Measurements from ENCODE around the gene RHBG. TPM values are rescaled to one million over a fixed set of nuclear protein-coding genes. Genes with fewer than 3 reads are reported as not detected.

The RHBG gene
- total and polyA plus RNA-seq, 8 donors: 0.16 to 3.5 (median 0.58) TPM

- ATAC-seq: peak in 1 of 4 donors; percentile 22
- no peak for FAIRE-seq
Observed at GRCh38 chr1:156388174-156389137, 19.4 kb downstream of the RHBG start.

GRCh38 chr1:156389311-156389710, 20.3 kb downstream of the RHBG start:
- intact Hi-C loops (cut with DNase I): loop anchor here in 2 of 3 donors (5.0 to 10.0 kb wide), 2 partner anchors 55 to 58 kb away; no protein-coding TSS in a partner anchor
- Histone ChIP-seq H3K9me3 (no peaks in the 10 kb centered on the region), H3K27ac (no peak overlapping the region), H3K4me1 (no peaks in the 10 kb centered on the region), H3K27me3 (no peaks in the 10 kb centered on the region), H3K4me3 (no peak overlapping the region), H3K36me3 (no peaks in the 10 kb centered on the region)
- no peak for TF ChIP-seq CTCF (IDR thresholded peaks at IDR 0.05)
- WGBS, 2 donors: 88 to 93% methylated on average over 8 of the region's 8 CpGs
- FAIRE-seq (no peak), ATAC-seq (no peak), DNase-seq (no peak)

More at GRCh38 chr1:156388174-156389137, 19.4 kb downstream of the RHBG start:
- Histone ChIP-seq H3K9me3 (no peaks in the 10 kb centered on the region), H3K27ac (no peak overlapping the region), H3K27me3 (no peaks in the 10 kb centered on the region), H3K36me3 (no peaks in the 10 kb centered on the region), H3K4me1 (no peaks in the 10 kb centered on the region), H3K4me3 (no peak overlapping the region)
- intact Hi-C loops (cut with DNase I): loop anchor here in 2 of 3 donors (5.0 to 10.0 kb wide), 2 partner anchors 56 to 59 kb away; no protein-coding TSS in a partner anchor
- 13 to 16% methylated on average over 53 to 73 of the region's 73 CpGs for WGBS, 2 donors
- TF ChIP-seq CTCF (IDR thresholded peaks at IDR 0.05): no peak
- DNase-seq: no peak

GRCh38 chr1:156390469-156391365, 21.7 kb downstream of the RHBG start:
- DNase-seq: no peak
- WGBS, 2 donors: 57 to 63% methylated on average over 20 of the region's 20 CpGs
- Histone ChIP-seq H3K4me1 (no peaks in the 10 kb centered on the region), H3K27ac (no peak overlapping the region), H3K27me3 (no peaks in the 10 kb centered on the region), H3K36me3 (no peaks in the 10 kb centered on the region), H3K9me3 (no peaks in the 10 kb centered on the region), H3K4me3 (no peak overlapping the region)
- intact Hi-C loops (cut with DNase I): no loop called here
- no peak for FAIRE-seq
- TF ChIP-seq CTCF (IDR thresholded peaks at IDR 0.05): no peak
- no peak for ATAC-seq

DNA sequence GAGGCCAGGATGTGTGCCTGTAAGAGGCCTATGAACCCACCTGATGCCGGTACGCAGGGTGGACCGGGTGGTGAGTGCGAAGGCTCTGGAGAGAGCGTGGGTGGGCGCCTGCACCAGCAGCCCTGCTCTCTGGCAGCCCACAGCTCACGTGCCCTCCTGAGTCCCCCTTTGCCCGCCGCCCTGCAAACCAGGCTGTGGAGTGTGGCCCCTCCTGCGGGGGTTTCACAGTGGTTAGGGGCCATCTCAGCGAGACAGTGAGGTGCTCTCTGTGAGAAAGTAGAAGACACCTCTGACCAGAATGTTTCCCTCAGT, 22.3 kb downstream of the RHBG start:
- FAIRE-seq: no peak
- DNase-seq: no peak
- no peaks in the 10 kb centered on the region for H3K36me3 ChIP-seq
- WGBS, 2 donors: 74% methylated on average over 11 of the region's 11 CpGs
- no peaks in the 10 kb centered on the region for H3K9me3 ChIP-seq
- no peak for TF ChIP-seq CTCF (IDR thresholded peaks at IDR 0.05)
- H3K4me3 ChIP-seq: no peak overlapping the region
- no peaks in the 10 kb centered on the region for H3K4me1 ChIP-seq
- intact Hi-C loops (cut with DNase I): no loop called here
- H3K27ac ChIP-seq: no peak overlapping the region
- no peaks in the 10 kb centered on the region for H3K27me3 ChIP-seq
- no peak for ATAC-seq

All from pancreas (tissue), 10 donors.